Esophagus muscularis mucosa (tissue), 4 donors: ENCODE measurements around the gene CCDC148. TPM values are rescaled to one million over a fixed set of nuclear protein-coding genes. Genes with fewer than 3 reads are reported as not detected.

Experiments
- DNase-seq: peaks from one replicate; pipeline ENCODE4 v3.0.0-alpha.2; 2017; ENCODE audit errors: extremely low spot score
- H3K27ac ChIP-seq, 4 donors: fragments of 200-600 bp; sonication (generic); replicated peaks in 1 of 4; 1 replicate in 3 of 4; 2 replicates in 1 of 4; pipeline ENCODE4 v1.5.1; 2016 to 2019; ENCODE audit warnings: mild to moderate bottlenecking in 1 of 4
- H3K27me3 ChIP-seq, 4 donors: fragments of 200-600 bp; sonication (generic); one replicate each; pipeline versions ENCODE4 v1.5.1 to v1.6.0; 2016 to 2019
- H3K36me3 ChIP-seq, 4 donors: fragments of 200-600 bp; sonication (generic); one replicate each; pipeline ENCODE4 v1.5.1; 2016 to 2019
- H3K4me1 ChIP-seq, 4 donors: fragments of 200-600 bp; sonication (generic); one replicate each; pipeline ENCODE4 v1.5.1; 2016 to 2019
- H3K4me3 ChIP-seq, 4 donors: fragments of 200-600 bp; sonication (generic); 1 replicate in 2 of 4; 2 replicates in 2 of 4; pipeline ENCODE4 v1.5.1; 2016 to 2019; ENCODE audit warnings: mild to moderate bottlenecking in 4 of 4, moderate library complexity in 1 of 4
- H3K9me3 ChIP-seq, 4 donors: fragments of 200-600 bp; sonication (generic); 1 replicate in 3 of 4; 2 replicates in 1 of 4; pipeline ENCODE4 v1.5.1; 2016 to 2019
- EP300 ChIP-seq: sonication (generic); formaldehyde crosslinking; IDR thresholded peaks from one replicate; pipeline ENCODE4 v1.6.1; 2017; ENCODE audit warnings: antibody characterized with exemption
- POLR2A ChIP-seq: fragments of 450-650 bp; IDR thresholded peaks from one replicate; pipeline ENCODE4 v1.6.1; 2017; ENCODE audit warnings: antibody characterized with exemption, moderate library complexity, mild to moderate bottlenecking, low read depth
- POLR2AphosphoS5 ChIP-seq, 2 donors: sonication (generic); formaldehyde crosslinking; IDR thresholded peaks; one replicate each; pipeline ENCODE4 v1.6.1; 2017; ENCODE audit warnings: antibody characterized with exemption in 2 of 2
- WGBS: methylation state at CpG from one replicate; pipeline ENCODE4 v1.1.5; 2018; 5-methylcytosine and 5-hydroxymethylcytosine counted together
- intact Hi-C: fragments of 100-400 bp; cut with DNase I; formaldehyde crosslinking; loops from one replicate; pipeline ENCODE4 v1.15.1; 2023
- total RNA-seq, 4 donors: library from RNA; depleted of rRNA; stranded (reverse); fragments of >200 nt; gene quantifications; one replicate each; pipeline versions ENCODE4 v1.1.0 to v1.2.1, GENCODE V29; 2016
- TF ChIP-seq, protein P1 (sequence below), 3 experiments: fragments of 200-600 bp in 2 of 3; fragments of 450-650 bp in 1 of 3; sonication (generic) in 2 of 3; IDR thresholded peaks; one replicate each; pipeline ENCODE4 v1.5.1; 2017 to 2019; ENCODE audit warnings: antibody characterized with exemption in 3 of 3, mild to moderate bottlenecking in 2 of 3, moderate library complexity in 1 of 3

Gene CCDC148
- total RNA-seq, 4 donors from 2014 or later, result 2.1 to 3.7 (median 2.9) TPM

DNA sequence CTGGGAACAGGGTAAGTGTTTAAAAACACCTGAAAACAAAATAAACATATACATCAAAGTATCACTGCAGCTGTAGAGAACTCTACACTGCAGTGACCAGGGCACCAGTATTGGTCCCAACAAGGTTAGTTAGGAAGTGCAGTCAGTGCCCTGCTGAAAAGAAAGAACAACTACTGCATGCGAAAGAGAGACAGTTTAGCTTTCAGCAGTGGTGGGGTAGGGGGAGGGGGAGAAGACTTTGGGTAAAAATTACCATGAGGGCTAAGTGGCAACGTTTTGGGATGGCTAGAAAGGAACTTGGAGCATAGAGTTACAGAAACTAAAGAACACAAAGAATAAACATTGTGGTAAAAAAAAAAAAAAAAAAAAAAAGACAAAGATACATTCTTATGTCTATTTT, 242.8 kb downstream of the CCDC148 start:
- TF ChIP-seq, protein P1, sequence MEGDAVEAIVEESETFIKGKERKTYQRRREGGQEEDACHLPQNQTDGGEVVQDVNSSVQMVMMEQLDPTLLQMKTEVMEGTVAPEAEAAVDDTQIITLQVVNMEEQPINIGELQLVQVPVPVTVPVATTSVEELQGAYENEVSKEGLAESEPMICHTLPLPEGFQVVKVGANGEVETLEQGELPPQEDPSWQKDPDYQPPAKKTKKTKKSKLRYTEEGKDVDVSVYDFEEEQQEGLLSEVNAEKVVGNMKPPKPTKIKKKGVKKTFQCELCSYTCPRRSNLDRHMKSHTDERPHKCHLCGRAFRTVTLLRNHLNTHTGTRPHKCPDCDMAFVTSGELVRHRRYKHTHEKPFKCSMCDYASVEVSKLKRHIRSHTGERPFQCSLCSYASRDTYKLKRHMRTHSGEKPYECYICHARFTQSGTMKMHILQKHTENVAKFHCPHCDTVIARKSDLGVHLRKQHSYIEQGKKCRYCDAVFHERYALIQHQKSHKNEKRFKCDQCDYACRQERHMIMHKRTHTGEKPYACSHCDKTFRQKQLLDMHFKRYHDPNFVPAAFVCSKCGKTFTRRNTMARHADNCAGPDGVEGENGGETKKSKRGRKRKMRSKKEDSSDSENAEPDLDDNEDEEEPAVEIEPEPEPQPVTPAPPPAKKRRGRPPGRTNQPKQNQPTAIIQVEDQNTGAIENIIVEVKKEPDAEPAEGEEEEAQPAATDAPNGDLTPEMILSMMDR (IDR thresholded peaks at IDR 0.05), result no peak
- TF ChIP-seq POLR2A (no peak), EP300 (no peak), POLR2AphosphoS5 (IDR thresholded peaks at IDR 0.05) (no peak)
- no peak for DNase-seq
- no peaks in the 10 kb centered on the region for H3K36me3 ChIP-seq
- intact Hi-C loops, result no loop called here
- H3K9me3 ChIP-seq, result no peaks in the 10 kb centered on the region
- H3K4me3 ChIP-seq, result no peak overlapping the region
- H3K27me3 ChIP-seq, result no peaks in the 10 kb centered on the region
- no peak overlapping the region for H3K27ac ChIP-seq
- 58% methylated on average over 2 of the region's 2 CpGs for WGBS
- no peaks in the 10 kb centered on the region for H3K4me1 ChIP-seq

DNA sequence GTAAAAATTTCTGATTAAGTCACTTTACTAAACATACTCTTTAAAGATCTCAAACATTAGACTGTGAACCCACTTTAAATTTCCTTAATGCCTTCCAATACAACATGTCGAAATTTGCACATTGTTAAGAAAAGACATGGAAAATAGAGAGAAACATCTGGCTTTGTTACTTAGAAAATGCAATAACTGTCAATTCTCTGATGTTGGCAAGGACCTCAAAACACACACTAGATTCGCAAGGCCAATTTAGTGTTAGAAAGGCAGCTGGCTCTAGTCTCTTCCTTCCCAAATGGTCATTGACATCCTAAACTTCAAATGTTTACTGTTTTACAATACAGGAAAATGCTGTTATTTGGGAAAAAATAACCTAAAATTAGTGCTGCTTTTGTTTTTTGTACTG, 244.3 kb downstream of the CCDC148 start:
- DNase-seq, result no peak
- no peaks in the 10 kb centered on the region for H3K27me3 ChIP-seq
- H3K9me3 ChIP-seq, result no peaks in the 10 kb centered on the region
- TF ChIP-seq POLR2A (no peak), EP300 (no peak), POLR2AphosphoS5 (IDR thresholded peaks at IDR 0.05) (no peak)
- TF ChIP-seq, protein P1 (IDR thresholded peaks at IDR 0.05), result no peak
- H3K36me3 ChIP-seq, result no peaks in the 10 kb centered on the region
- intact Hi-C loops, result no loop called here
- 70% methylated on average over 2 of the region's 2 CpGs for WGBS
- H3K27ac ChIP-seq, result no peak overlapping the region
- no peak overlapping the region for H3K4me3 ChIP-seq
- no peaks in the 10 kb centered on the region for H3K4me1 ChIP-seq

DNA sequence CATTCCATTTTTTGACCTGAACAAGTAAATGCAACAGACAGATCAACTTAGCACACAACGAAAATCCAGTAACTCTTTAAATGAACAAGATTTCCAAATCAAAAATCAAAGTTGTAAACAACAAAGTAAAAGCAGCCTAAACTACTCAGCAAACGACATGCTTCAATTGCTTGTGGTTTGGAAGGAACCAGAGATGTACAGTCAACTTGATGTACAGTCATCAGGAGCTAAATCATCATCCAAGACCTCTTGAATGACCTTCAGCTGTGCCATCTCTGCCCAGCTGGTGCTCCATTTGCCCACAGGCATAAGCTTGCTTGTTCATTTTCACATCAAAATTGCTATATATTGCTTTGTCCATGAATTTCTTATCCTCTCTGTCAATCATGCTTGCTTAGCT, 245.1 kb downstream of the CCDC148 start:
- Histone ChIP-seq H3K9me3 (no peaks in the 10 kb centered on the region), H3K4me1 (no peaks in the 10 kb centered on the region), H3K4me3 (no peak overlapping the region), H3K27ac (no peak overlapping the region), H3K27me3 (no peaks in the 10 kb centered on the region), H3K36me3 (no peaks in the 10 kb centered on the region)
- intact Hi-C loops, result no loop called here
- TF ChIP-seq, protein P1 (IDR thresholded peaks at IDR 0.05), result no peak
- TF ChIP-seq POLR2AphosphoS5 (IDR thresholded peaks at IDR 0.05) (no peak), POLR2A (no peak), EP300 (no peak)
- DNase-seq, result no peak
- 85% methylated on average over 2 of the region's 2 CpGs for WGBS

DNA sequence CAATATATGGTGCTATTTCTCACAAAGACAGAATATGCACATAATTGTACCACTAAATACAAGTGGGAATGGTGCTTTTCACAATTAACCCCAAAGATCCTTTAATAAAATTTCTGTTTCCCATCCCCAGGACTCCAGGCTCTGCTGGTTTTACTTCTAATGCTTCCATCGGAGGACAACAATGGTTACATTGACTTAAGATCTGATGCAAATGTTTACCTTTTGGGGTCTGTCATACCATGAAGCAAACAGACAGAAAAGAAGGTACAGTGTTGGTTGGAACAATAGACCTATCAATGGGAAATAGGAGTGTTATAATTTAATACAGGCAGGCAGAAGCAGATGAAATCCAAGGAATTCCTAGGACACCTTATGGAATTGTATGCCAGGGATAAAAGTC, 249.2 kb downstream of the CCDC148 start:
- H3K4me3 ChIP-seq, result no peak overlapping the region
- no peaks in the 10 kb centered on the region for H3K9me3 ChIP-seq
- H3K27ac ChIP-seq, result no peak overlapping the region
- TF ChIP-seq, protein P1 (IDR thresholded peaks at IDR 0.05), result no peak
- TF ChIP-seq POLR2A (no peak), POLR2AphosphoS5 (IDR thresholded peaks at IDR 0.05) (no peak), EP300 (no peak)
- intact Hi-C loops, result no loop called here
- peaks cover 0 to 6% (median under 1%) of the 10 kb centered on the region in 4 donors for H3K4me1 ChIP-seq
- no peaks in the 10 kb centered on the region for H3K27me3 ChIP-seq
- 95% methylated on average over 1 of the region's 1 CpG for WGBS
- H3K36me3 ChIP-seq, result no peaks in the 10 kb centered on the region
- no peak for DNase-seq

DNA sequence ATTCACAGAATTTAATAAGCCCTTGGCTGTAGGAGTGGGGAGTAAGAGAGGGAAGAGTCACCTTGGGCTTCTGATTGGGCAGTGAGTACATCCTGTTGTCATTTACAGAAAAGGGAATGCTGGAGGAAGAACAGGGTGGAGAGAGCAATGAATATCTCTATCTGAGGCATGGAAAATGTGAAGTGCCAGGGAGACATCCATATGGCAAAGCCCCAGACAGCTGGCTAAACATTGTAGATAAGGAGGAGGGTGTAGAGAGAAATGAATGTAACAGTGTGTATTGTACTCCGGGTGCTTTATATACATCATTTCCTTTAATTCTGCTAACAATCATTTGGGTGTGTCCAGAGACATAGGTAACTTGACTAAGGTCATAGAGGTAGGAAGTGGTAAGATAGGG, 251.3 kb downstream of the CCDC148 start:
- H3K27me3 ChIP-seq, result no peaks in the 10 kb centered on the region
- H3K36me3 ChIP-seq, result no peaks in the 10 kb centered on the region
- H3K9me3 ChIP-seq, result no peaks in the 10 kb centered on the region
- no peak overlapping the region for H3K27ac ChIP-seq
- no peak overlapping the region for H3K4me3 ChIP-seq
- 74% methylated on average over 1 of the region's 1 CpG for WGBS
- TF ChIP-seq POLR2A, result no peak
- TF ChIP-seq, protein P1 (IDR thresholded peaks at IDR 0.05), result no peak
- TF ChIP-seq POLR2AphosphoS5 (IDR thresholded peaks at IDR 0.05), result no peak
- TF ChIP-seq EP300, result no peak
- DNase-seq, result no peak
- intact Hi-C loops, result no loop called here
- peaks cover 0 to 9% (median 2%) of the 10 kb centered on the region in 4 donors for H3K4me1 ChIP-seq
